HepG2 (cell line): ENCODE measurements around the gene VANGL2. TPM values are rescaled to one million over a fixed set of nuclear protein-coding genes. Genes with fewer than 3 reads are reported as not detected.

ENCODE experiments used
- ATAC-seq: fragments of 200-7000 bp; cut with Tn5 transposase; 3 replicates; pipeline ENCODE4 v1.9.1; 2020; ENCODE audit warnings: mild to moderate bottlenecking, moderate library complexity
- BruUV-seq: library from RNA; stranded (reverse); fragments of 400-500 nt; replicated peaks from 2 replicates; lab custom pipeline; 2021; lab: Mats Ljungman, UMichigan
- CTCF ChIA-PET: fragments of 300-600 bp; formaldehyde crosslinking; extraction: SDS; loops from one replicate; lab custom pipeline; 2021; ENCODE audit warnings: low total read pairs, inconsistent platforms, low intra/inter-chr PET ratio; lab: Yijun Ruan, JAX
- POLR2A ChIA-PET: fragments of 350-600 bp; sonication (Branson Sonifier 250); formaldehyde crosslinking; loops from one replicate; lab custom pipeline; 2020; ENCODE audit warnings: antibody characterized with exemption, inconsistent platforms; lab: Yijun Ruan, JAX
- DNase-seq: peaks from one replicate; pipeline ENCODE4 v3.0.0-alpha.2; 2015; ENCODE audit warnings: low spot score
- FAIRE-seq: peaks from 3 replicates; lab custom pipeline; 2011; peaks lifted over from hg19 to GRCh38; lab: Jason Lieb, UNC
- H2AFZ ChIP-seq: one replicate; pipeline ENCODE4 v1.6.1; 2011; ENCODE audit warnings: low read length, inconsistent platforms
- H3K27ac ChIP-seq: fragments of 300-600 bp; 3 replicates; pipeline ENCODE4 v1.8.0; 2011; ENCODE audit warnings: mixed run types, mild to moderate bottlenecking, mixed read lengths, low read length, inconsistent platforms; ENCODE audit not compliant: insufficient read depth; ENCODE audit errors: extremely low read length
- H3K27me3 ChIP-seq, 2 experiments: fragments of 200-600 bp in 1 of 2; 2 replicates in 1 of 2; 3 replicates in 1 of 2; pipeline versions ENCODE4 v1.6.0 to v1.8.0; 2011; ENCODE audit warnings: low read length in 2 of 2, mild to moderate bottlenecking in 2 of 2, moderate library complexity in 2 of 2, inconsistent platforms in 1 of 2; ENCODE audit not compliant: insufficient read depth in 2 of 2, control insufficient read depth in 1 of 2
- H3K36me3 ChIP-seq, 2 experiments: fragments of 200-600 bp in 1 of 2; replicated peaks in 1 of 2; 2 replicates in 1 of 2; 3 replicates in 1 of 2; pipeline versions ENCODE4 v1.5.1 to v1.8.0; 2011; ENCODE audit warnings: low read length in 2 of 2, inconsistent platforms in 1 of 2; ENCODE audit not compliant: insufficient read depth in 2 of 2, control insufficient read depth in 1 of 2
- H3K4me1 ChIP-seq: 2 replicates; pipeline ENCODE4 v1.5.1; 2012; ENCODE audit warnings: low read length, inconsistent platforms; ENCODE audit not compliant: insufficient read depth
- H3K4me2 ChIP-seq: 2 replicates; pipeline ENCODE4 v1.6.0; 2011; ENCODE audit warnings: low read depth, low read length, inconsistent platforms
- H3K4me3 ChIP-seq, 3 experiments: fragments of 200-600 bp in 1 of 3; sonication (generic), shearing (Covaris generic) in 1 of 3; replicated peaks in 1 of 3; 2 replicates each; pipeline ENCODE4 v1.5.1; 2011 to 2016; ENCODE audit warnings: low read length in 3 of 3, inconsistent platforms in 2 of 3, low read depth in 2 of 3, mild to moderate bottlenecking in 2 of 3, control low read depth in 1 of 3, mixed read lengths in 1 of 3; ENCODE audit not compliant: insufficient read depth in 1 of 3
- H3K79me2 ChIP-seq: one replicate; pipeline ENCODE4 v1.6.1; 2011; ENCODE audit warnings: low read length, inconsistent platforms; ENCODE audit not compliant: insufficient read depth
- H3K9ac ChIP-seq: 2 replicates; pipeline ENCODE4 v1.6.0; 2011; ENCODE audit warnings: mild to moderate bottlenecking, low read depth, low read length, inconsistent platforms; ENCODE audit not compliant: insufficient read depth
- H3K9me3 ChIP-seq: 2 replicates; pipeline ENCODE4 v1.5.1; 2012; ENCODE audit warnings: mild to moderate bottlenecking, low read length
- H4K20me1 ChIP-seq: 2 replicates; pipeline ENCODE4 v1.6.0; 2011; ENCODE audit warnings: inconsistent platforms, mild to moderate bottlenecking, low read length, moderate library complexity; ENCODE audit not compliant: insufficient read depth
- HNF4A ChIP-seq: sonication (generic); formaldehyde crosslinking; IDR thresholded peaks from 2 replicates; pipeline ENCODE4 v1.4.0; 2020; ENCODE audit warnings: missing genetic modification reagents
- MAFG ChIP-seq: sonication (generic); formaldehyde crosslinking; IDR thresholded peaks from 2 replicates; pipeline ENCODE4 v1.5.1; 2020; ENCODE audit warnings: mild to moderate bottlenecking, missing genetic modification reagents
- PRMT3 ChIP-seq: sonication (generic); formaldehyde crosslinking; IDR thresholded peaks from 2 replicates; pipeline ENCODE4 v1.8.1; 2022; ENCODE audit warnings: low read depth, mild to moderate bottlenecking, moderate library complexity, missing genetic modification reagents, borderline replicate concordance
- SRY ChIP-seq: sonication (generic); formaldehyde crosslinking; IDR thresholded peaks from 2 replicates; pipeline ENCODE4 v1.8.0; 2022; ENCODE audit warnings: mild to moderate bottlenecking, missing genetic modification reagents
- ZNF263 ChIP-seq: sonication (generic); formaldehyde crosslinking; IDR thresholded peaks from 2 replicates; pipeline ENCODE4 v1.4.0; 2020; ENCODE audit warnings: missing genetic modification reagents
- ZNF282 ChIP-seq: fragments of 450-650 bp; IDR thresholded peaks from 2 replicates; pipeline ENCODE4 v1.6.1; 2018; ENCODE audit not compliant: partially characterized antibody
- ZNF563 ChIP-seq: sonication (generic); formaldehyde crosslinking; IDR thresholded peaks from 2 replicates; pipeline ENCODE4 v1.8.0; 2022; ENCODE audit warnings: mild to moderate bottlenecking, moderate library complexity, missing genetic modification reagents
- whole genome bisulfite sequencing: methylation state at CpG from one replicate; pipeline ENCODE4 v1.1.6; 2017; ENCODE audit warnings: low lambda C conversion rate; 5-methylcytosine and 5-hydroxymethylcytosine counted together
- in situ Hi-C: cut with HindIII; loops from 2 replicates; pipeline ENCODE4 v1.10.0; 2017; ENCODE audit warnings: low pct_unique_long_range_greater_than_20kb; ENCODE audit not compliant: extremely low pct_ligation_motif_present
- intact Hi-C: fragments of 100-400 bp; cut with micrococcal nuclease; formaldehyde crosslinking; loops from one replicate; pipeline ENCODE4 v1.10.0; 2022; ENCODE audit not compliant: unreplicated experiment
- polyA plus RNA-seq, 8 experiments: library from polyadenylated mRNA; depleted of rRNA in 3 of 8; stranded (reverse) in 7 of 8; unstranded in 1 of 8; fragments of >200 nt; fragmentation: Illumina TruSeq in 4 of 8; extraction: Trizol in 4 of 8; gene quantifications; 2 replicates each; pipeline versions ENCODE4 v1.2.1 to v1.2.3, GENCODE V29; 2011 to 2016; ENCODE audit warnings: low read depth in 4 of 8, missing spikeins in 1 of 8, mixed read lengths in 1 of 8; ENCODE audit not compliant: insufficient read depth in 1 of 8
- total RNA-seq, 5 experiments: library from RNA; depleted of rRNA; stranded (reverse); fragments of >200 nt; fragmentation: Illumina TruSeq; extraction: Trizol; gene quantifications; 2 replicates each; pipeline ENCODE4 v1.2.3, GENCODE V29; 2016; ENCODE audit warnings: low read depth in 1 of 5
- TF ChIP-seq, protein P1 (sequence below): sonication (generic); formaldehyde crosslinking; IDR thresholded peaks from 2 replicates; pipeline ENCODE4 v1.5.0; 2020; ENCODE audit warnings: mild to moderate bottlenecking, missing genetic modification reagents
- TF ChIP-seq, protein P2 (sequence below): sonication (generic); formaldehyde crosslinking; IDR thresholded peaks from 2 replicates; pipeline ENCODE4 v1.5.0; 2020; ENCODE audit warnings: missing genetic modification reagents

The VANGL2 gene
- total and polyA plus RNA-seq, 2 of the 13 experiments (the other 11 are each of a cell fraction or from before 2014, with no cell fraction given), result 0.09 TPM; not detected in 1

DNA sequence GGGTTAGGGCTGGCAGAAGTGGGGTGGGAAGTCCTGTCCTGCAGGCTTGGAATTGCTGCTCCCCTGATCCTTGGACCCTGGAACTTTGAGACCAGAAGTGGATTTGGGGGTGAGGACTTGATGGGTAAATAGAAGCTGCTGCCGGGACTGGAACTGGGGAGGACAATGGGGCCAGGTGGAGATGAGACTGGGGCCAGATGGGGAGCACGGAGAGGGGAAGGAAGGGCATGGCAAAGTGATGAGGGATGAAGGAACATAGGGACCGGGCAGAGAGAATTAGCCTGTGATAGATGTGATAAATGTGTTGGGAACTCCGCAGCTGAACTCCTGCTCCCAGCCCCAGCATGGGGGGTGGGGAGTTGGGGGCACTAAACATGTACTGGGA is 32.9 kb upstream of the VANGL2 start:
- no peak for ATAC-seq
- no peaks in the 10 kb centered on the region for H4K20me1 ChIP-seq
- H3K4me3 ChIP-seq, result no peak overlapping the region
- peaks cover 9% of the 10 kb centered on the region for H3K4me1 ChIP-seq
- no peak overlapping the region for H3K4me2 ChIP-seq
- FAIRE-seq, result no peak
- no peaks in the 10 kb centered on the region for H3K79me2 ChIP-seq
- DNase-seq, result no peak
- no peak overlapping the region for H3K9ac ChIP-seq
- in situ Hi-C loops, result no loop called here
- H3K36me3 ChIP-seq, result no peaks in the 10 kb centered on the region
- intact Hi-C loops, result no loop called here
- H3K9me3 ChIP-seq, result no peaks in the 10 kb centered on the region
- no TSS peak for BruUV-seq
- ChIA-PET CTCF (no interaction called here), POLR2A (no interaction called here)
- no peak overlapping the region for H3K27ac ChIP-seq
- 19% methylated on average over 4 of the region's 4 CpGs for WGBS
- TF ChIP-seq PRMT3 (CRISPR knock-in tag) (no peak), HNF4A (CRISPR knock-in tag) (0 out of 2 replicates have a peak, but pooled peaks have one; percentile 15), ZNF263 (CRISPR knock-in tag) (peak; percentile 92)
- no peak overlapping the region for H2AFZ ChIP-seq
- no peaks in the 10 kb centered on the region for H3K27me3 ChIP-seq

DNA sequence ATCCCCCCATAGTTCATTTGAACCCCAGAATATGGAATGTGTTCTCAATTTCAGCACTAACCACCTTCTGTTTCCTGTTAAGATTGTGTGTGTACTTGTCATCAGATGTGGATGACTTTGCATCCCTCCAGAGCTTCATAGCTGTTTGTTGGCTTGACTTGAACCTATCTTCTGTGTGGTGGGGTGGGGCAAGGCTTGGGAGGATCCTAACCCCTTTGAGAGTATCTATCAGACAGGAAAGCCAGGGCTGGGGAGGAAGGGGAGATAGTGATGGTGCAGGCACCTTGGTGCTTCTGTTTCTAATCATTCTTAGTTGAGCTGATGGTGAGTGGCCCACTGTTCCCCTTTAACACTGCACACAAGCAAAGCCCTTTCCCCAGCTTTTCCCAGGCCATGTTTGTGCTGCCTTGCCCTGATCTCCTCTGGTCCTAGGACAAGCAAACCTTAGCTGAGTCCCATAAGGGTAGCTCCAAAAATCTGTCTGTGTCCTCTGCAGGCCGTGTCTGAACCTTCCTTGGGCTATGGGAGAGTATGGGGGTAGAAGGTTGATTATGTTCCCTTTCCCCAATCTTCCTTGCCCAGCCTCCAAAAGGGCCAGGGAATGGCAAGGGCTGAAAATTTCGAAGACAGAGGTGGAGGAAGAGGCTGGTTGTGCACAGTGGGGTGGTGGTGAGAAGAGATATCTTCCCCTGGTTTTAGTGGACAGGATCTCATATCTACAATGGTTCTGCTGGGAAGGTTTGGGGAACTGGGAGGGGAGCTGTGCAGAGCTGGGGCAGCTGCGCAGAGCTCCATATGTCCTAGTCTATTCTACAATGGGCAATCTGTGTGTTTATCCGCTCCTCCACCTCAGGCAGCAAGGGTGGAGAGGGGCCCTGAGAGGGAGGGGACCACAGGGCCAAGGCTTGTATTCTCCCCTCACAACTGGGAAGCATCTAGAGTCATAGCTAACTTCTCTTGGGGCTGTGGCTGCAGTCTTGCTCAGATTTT is 32.1 kb upstream of the VANGL2 start:
- H3K9me3 ChIP-seq, result no peaks in the 10 kb centered on the region
- POLR2A ChIA-PET, result no interaction called here

More for the DNA sequence above, 32.1 kb upstream of the VANGL2 start:
- ATAC-seq (no peak), DNase-seq (no peak), FAIRE-seq (no peak)
- H3K27ac ChIP-seq, result no peak overlapping the region
- H2AFZ ChIP-seq, result no peak overlapping the region
- no peaks in the 10 kb centered on the region for H4K20me1 ChIP-seq
- peaks cover 9% of the 10 kb centered on the region for H3K4me1 ChIP-seq
- no peak overlapping the region for H3K9ac ChIP-seq
- no peaks in the 10 kb centered on the region for H3K27me3 ChIP-seq
- TF ChIP-seq SRY (CRISPR knock-in tag) (no peak), ZNF282 (no peak), ZNF563 (CRISPR knock-in tag) (no peak), MAFG (CRISPR knock-in tag) (no peak)
- TF ChIP-seq, protein P1, sequence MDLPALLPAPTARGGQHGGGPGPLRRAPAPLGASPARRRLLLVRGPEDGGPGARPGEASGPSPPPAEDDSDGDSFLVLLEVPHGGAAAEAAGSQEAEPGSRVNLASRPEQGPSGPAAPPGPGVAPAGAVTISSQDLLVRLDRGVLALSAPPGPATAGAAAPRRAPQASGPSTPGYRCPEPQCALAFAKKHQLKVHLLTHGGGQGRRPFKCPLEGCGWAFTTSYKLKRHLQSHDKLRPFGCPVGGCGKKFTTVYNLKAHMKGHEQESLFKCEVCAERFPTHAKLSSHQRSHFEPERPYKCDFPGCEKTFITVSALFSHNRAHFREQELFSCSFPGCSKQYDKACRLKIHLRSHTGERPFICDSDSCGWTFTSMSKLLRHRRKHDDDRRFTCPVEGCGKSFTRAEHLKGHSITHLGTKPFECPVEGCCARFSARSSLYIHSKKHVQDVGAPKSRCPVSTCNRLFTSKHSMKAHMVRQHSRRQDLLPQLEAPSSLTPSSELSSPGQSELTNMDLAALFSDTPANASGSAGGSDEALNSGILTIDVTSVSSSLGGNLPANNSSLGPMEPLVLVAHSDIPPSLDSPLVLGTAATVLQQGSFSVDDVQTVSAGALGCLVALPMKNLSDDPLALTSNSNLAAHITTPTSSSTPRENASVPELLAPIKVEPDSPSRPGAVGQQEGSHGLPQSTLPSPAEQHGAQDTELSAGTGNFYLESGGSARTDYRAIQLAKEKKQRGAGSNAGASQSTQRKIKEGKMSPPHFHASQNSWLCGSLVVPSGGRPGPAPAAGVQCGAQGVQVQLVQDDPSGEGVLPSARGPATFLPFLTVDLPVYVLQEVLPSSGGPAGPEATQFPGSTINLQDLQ (CRISPR knock-in tag), result no peak
- TF ChIP-seq, protein P2, sequence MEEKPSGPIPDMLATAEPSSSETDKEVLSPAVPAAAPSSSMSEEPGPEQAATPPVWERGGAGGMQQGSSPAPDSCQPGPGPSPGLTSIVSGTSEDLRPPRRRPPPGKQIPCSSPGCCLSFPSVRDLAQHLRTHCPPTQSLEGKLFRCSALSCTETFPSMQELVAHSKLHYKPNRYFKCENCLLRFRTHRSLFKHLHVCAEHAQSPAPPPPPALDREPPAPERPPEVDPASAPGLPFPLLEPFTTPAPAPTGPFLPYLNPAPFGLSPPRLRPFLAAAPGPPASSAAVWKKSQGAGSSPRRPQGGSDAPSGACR (CRISPR knock-in tag), result no peak
- CTCF ChIA-PET, result no interaction called here
- intact Hi-C loops (no loop called here), in situ Hi-C loops (no loop called here)
- H3K4me2 ChIP-seq, result no peak overlapping the region
- no peaks in the 10 kb centered on the region for H3K36me3 ChIP-seq
- H3K79me2 ChIP-seq, result no peaks in the 10 kb centered on the region
- no peak overlapping the region for H3K4me3 ChIP-seq
- 7% methylated on average over 2 of the region's 4 CpGs for WGBS
- BruUV-seq, result no TSS peak
